Heart right ventricle (tissue), 16 donors: Measurements from ENCODE around the gene PGM1. TPM values are rescaled to one million over a fixed set of nuclear protein-coding genes. Genes with fewer than 3 reads are reported as not detected.

Experiments
- ATAC-seq, 8 donors: fragments of 200-7000 bp; cut with Tn5 transposase; one replicate each; pipeline ENCODE4 v1.9.1; 2020; ENCODE audit warnings: mild to moderate bottlenecking in 8 of 8, moderate library complexity in 8 of 8, moderate number of reproducible peaks in 1 of 8
- DNase-seq, 2 donors: peaks; one replicate each; pipeline ENCODE4 v3.0.0-alpha.2; 2020
- H3K27ac ChIP-seq, 10 donors: fragments of 200-600 bp; sonication (generic) in 2 of 10; one replicate each; pipeline versions ENCODE4 v1.5.0 to v1.8.0; 2020 to 2022; ENCODE audit warnings: mild to moderate bottlenecking in 3 of 10
- H3K27me3 ChIP-seq, 7 donors: fragments of 200-600 bp; one replicate each; pipeline ENCODE4 v1.8.0; 2021 to 2022; ENCODE audit warnings: mild to moderate bottlenecking in 2 of 7
- H3K36me3 ChIP-seq, 9 donors: fragments of 200-600 bp; sonication (generic) in 1 of 9; one replicate each; pipeline versions ENCODE4 v1.5.0 to v1.8.0; 2020 to 2022; ENCODE audit warnings: mild to moderate bottlenecking in 2 of 9
- H3K4me1 ChIP-seq, 9 donors: fragments of 200-600 bp; sonication (generic) in 1 of 9; one replicate each; pipeline versions ENCODE4 v1.5.0 to v1.8.0; 2020 to 2022; ENCODE audit warnings: mild to moderate bottlenecking in 4 of 9
- H3K4me3 ChIP-seq, 10 donors: fragments of 200-600 bp; sonication (generic) in 2 of 10; one replicate each; pipeline versions ENCODE4 v1.5.0 to v1.8.0; 2020 to 2022; ENCODE audit warnings: mild to moderate bottlenecking in 7 of 10, moderate library complexity in 2 of 10
- H3K9me3 ChIP-seq, 11 donors: fragments of 200-600 bp in 10 of 11; sonication (generic) in 2 of 11; one replicate each; pipeline versions ENCODE4 v1.5.0 to v1.8.0; 2013 to 2022; ENCODE audit warnings: mild to moderate bottlenecking in 2 of 11, control low read depth in 1 of 11, moderate library complexity in 1 of 11
- WGBS, 2 donors: extraction: QIAGEN DNeasy Blood & Tissue Kit; methylation state at CpG; one replicate each; pipeline ENCODE4 v1.1.7; 2013; ENCODE audit warnings: inconsistent platforms in 1 of 2; 5-methylcytosine and 5-hydroxymethylcytosine counted together
- intact Hi-C, 10 donors: fragments of 100-400 bp; cut with DNase I; formaldehyde crosslinking; loops; one replicate each; pipeline versions ENCODE4 v1.11.1 to v1.14.2; 2022
- polyA plus RNA-seq, 2 donors: library from polyadenylated mRNA; stranded (reverse); fragments of 200-250 nt; gene quantifications; one replicate each; pipeline ENCODE4 v1.2.3, GENCODE V29; 2013
- total RNA-seq, 10 donors: library from RNA; stranded (reverse); fragmentation: NEBNext Ultra II Directional in 3 of 10; extraction: Animal tissue kit (Norgen Biotek cat#: 25700) in 3 of 10; gene quantifications; one replicate each; pipeline versions ENCODE4 v1.2.1 to v1.2.4, GENCODE V29; 2021 to 2023
- TF ChIP-seq, protein P1 (sequence below), 9 donors: fragments of 200-600 bp; sonication (generic) in 2 of 9; IDR thresholded peaks; one replicate each; pipeline versions ENCODE4 v1.5.0 to v1.8.0; 2021 to 2022; ENCODE audit warnings: antibody characterized with exemption in 9 of 9, mild to moderate bottlenecking in 5 of 9, moderate library complexity in 1 of 9
- donor health status: Arrhythmogenic right ventricular cardiomyopathy.
- donor health status: ischemic (EF 13 %, LVEDD 7.1; RV severe dilation, severe dysfunction).
- donor health status: healthy with polysubstance abuse.
- donor health status: DM: no; HTN: yes; CAD: no.
- donor health status: DM: no; HTN: no; CAD: no.
- donor health status: ischemic (EF 25% LVEDD 6.9; RV normal size, moderate dysfunction).
- donor health status: ischemic (EF 25% LVEDD 5.7; RV mildly dilated, moderate dysfunction).
- donor health status: healthy.
- donor health status: DM: yes; HTN: yes; CAD: no.
- donor health status: Ischemic cardiomyopathy.
- donor health status: ischemic (EF 35%, LVEDD 5.7; RV mildly dilated, moderate dysfunction).
- donor health status: nonischemic (EF 11% LVEDD 7.7; RV severe dilation, severe dysfunction).
- donor health status: DM: yes; HTN: yes; CAD: no.
- donor health status: PGD.
- donor health status: ischemic (EF 29% LVEDD 5.4; RV normal size, mild dysfunction).
- donor health status: nonischemic (EF 23%, LVEDD 6.1; RV moderate dilation, normal function).

PGM1 gene
- total and polyA plus RNA-seq, 12 donors = 20.4 to 363 (median 251) TPM

DNA sequence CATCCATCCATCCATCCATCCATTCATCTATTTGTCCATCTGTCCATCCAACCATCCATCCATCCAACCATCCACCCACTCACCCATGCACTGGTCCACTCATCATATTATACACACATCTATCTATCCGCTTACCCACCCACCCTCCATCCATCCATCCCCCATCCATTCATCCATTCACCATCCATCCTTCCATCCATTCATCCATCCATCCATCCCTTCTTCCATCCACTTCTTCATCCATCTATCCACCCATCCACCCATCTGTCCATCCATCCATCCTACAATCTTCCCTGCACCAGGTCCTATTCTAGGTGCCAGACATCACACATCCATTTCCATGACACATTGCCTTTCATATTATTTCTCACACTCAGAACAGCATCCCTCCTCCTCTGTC is 93.5 kb downstream of the PGM1 start:
- intact Hi-C loops = loop anchor here in 2 of 10 donors (10.0 kb wide), 2 partner anchors 448 to 468 kb away; no protein-coding TSS in a partner anchor
- H3K36me3 ChIP-seq = no peaks in the 10 kb centered on the region
- no peak overlapping the region for H3K27ac ChIP-seq
- no peak overlapping the region for H3K4me3 ChIP-seq
- DNase-seq = no peak
- TF ChIP-seq, protein P1, sequence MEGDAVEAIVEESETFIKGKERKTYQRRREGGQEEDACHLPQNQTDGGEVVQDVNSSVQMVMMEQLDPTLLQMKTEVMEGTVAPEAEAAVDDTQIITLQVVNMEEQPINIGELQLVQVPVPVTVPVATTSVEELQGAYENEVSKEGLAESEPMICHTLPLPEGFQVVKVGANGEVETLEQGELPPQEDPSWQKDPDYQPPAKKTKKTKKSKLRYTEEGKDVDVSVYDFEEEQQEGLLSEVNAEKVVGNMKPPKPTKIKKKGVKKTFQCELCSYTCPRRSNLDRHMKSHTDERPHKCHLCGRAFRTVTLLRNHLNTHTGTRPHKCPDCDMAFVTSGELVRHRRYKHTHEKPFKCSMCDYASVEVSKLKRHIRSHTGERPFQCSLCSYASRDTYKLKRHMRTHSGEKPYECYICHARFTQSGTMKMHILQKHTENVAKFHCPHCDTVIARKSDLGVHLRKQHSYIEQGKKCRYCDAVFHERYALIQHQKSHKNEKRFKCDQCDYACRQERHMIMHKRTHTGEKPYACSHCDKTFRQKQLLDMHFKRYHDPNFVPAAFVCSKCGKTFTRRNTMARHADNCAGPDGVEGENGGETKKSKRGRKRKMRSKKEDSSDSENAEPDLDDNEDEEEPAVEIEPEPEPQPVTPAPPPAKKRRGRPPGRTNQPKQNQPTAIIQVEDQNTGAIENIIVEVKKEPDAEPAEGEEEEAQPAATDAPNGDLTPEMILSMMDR (IDR thresholded peaks at IDR 0.05) = no peak
- peaks cover 0 to 3% (median under 1%) of the 10 kb centered on the region in 9 donors for H3K4me1 ChIP-seq
- H3K27me3 ChIP-seq = no peaks in the 10 kb centered on the region
- H3K9me3 ChIP-seq = no peaks in the 10 kb centered on the region
- WGBS, 2 donors = 100% methylated on average over 1 of the region's 1 CpG
- no peak for ATAC-seq

GRCh38 chr1:63688302-63688890 is 95.2 kb downstream of the PGM1 start:
- H3K4me3 ChIP-seq = no peak overlapping the region
- H3K4me1 ChIP-seq = peaks cover 0 to 9% (median 9%) of the 10 kb centered on the region in 9 donors
- ATAC-seq (peak in 1 of 8 donors; percentile 18), DNase-seq (no peak)
- WGBS, 2 donors = 66 to 69% methylated on average over 6 of the region's 6 CpGs
- H3K9me3 ChIP-seq = no peaks in the 10 kb centered on the region
- intact Hi-C loops = loop anchor here in 2 of 10 donors (10.0 kb wide), 2 partner anchors 446 to 466 kb away; no protein-coding TSS in a partner anchor
- no peaks in the 10 kb centered on the region for H3K27me3 ChIP-seq
- no peaks in the 10 kb centered on the region for H3K36me3 ChIP-seq
- no peak overlapping the region for H3K27ac ChIP-seq
- TF ChIP-seq, protein P1 (IDR thresholded peaks at IDR 0.05) = no peak

GRCh38 chr1:63690966-63691700 is 97.9 kb downstream of the PGM1 start:
- DNase-seq = no peak
- TF ChIP-seq, protein P1 (IDR thresholded peaks at IDR 0.05) = no peak
- H3K27me3 ChIP-seq = no peaks in the 10 kb centered on the region
- no peaks in the 10 kb centered on the region for H3K36me3 ChIP-seq
- peaks cover 3 to 18% (median 9%) of the 10 kb centered on the region in 9 donors for H3K4me1 ChIP-seq
- ATAC-seq = no peak
- H3K27ac ChIP-seq = peak overlapping the region in 2 of 10 donors; percentile 38 to 59
- 84 to 86% methylated on average over 6 of the region's 6 CpGs for WGBS, 2 donors
- H3K9me3 ChIP-seq = no peaks in the 10 kb centered on the region
- H3K4me3 ChIP-seq = no peak overlapping the region
- intact Hi-C loops = loop anchor here in 8 of 10 donors (5.0 to 10.0 kb wide), 9 partner anchors 174 to 556 kb away; no protein-coding TSS in a partner anchor

- Histone ChIP-seq H3K27me3 (no peaks in the 10 kb centered on the region), H3K4me1 (peaks cover 3 to 18% (median 9%) of the 10 kb centered on the region in 9 donors), H3K4me3 (no peak overlapping the region), H3K27ac (peak overlapping the region in 6 of 10 donors; percentile 2 to 67 (median 28)), H3K9me3 (no peaks in the 10 kb centered on the region), H3K36me3 (no peaks in the 10 kb centered on the region)
- ATAC-seq = peak; percentile 69 to 93 (median 87)
- peak in 1 of 2 donors; percentile 65 for DNase-seq
- WGBS, 2 donors = 1% methylated on average over 6 of the region's 6 CpGs
- TF ChIP-seq, protein P1 (IDR thresholded peaks at IDR 0.05) = peak; percentile 40 to 80 (median 75)
- intact Hi-C loops = loop anchor here in 8 of 10 donors (1.0 to 10.0 kb wide), 11 partner anchors 173 to 555 kb away; no protein-coding TSS in a partner anchor
Observed at GRCh38 chr1:63691701-63692425, 98.7 kb downstream of the PGM1 start.
